ENCODE measurements around the gene ADGRD1. TPM values are rescaled to one million over a fixed set of nuclear protein-coding genes. Genes with fewer than 3 reads are reported as not detected.

Gene ADGRD1
- total RNA-seq, 1 donor: 0.54 TPM

DNA sequence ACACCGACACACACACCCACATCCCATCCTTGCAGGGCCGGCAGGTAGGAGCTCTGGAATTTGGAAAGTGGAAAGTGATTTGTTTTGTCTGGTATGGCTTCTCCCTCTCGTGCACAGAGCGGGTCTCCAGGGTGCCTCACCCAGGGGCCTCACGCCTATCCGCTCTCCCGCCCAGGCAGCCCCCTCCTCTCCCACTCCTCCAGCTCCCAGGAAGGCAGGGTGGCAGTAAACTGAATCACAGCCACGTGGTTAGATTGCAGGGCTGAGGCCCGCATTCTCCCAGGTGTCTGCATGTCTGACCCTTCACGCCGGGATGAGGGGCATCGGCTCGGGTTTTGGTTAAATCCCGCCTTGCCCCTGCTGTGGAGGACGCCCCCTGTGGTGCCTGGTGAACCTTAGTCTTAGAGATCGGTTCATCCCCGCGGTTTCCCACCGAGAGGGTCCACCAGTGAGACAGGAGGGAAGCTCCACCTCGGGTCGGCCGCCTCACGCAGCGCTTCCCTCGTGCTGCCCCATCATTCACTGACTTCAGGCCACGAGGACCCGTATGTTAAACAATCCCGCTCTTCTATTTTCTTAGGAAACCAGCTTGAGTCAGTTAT is 64.4 kb downstream of the ADGRD1 start:
- no peak for DNase-seq (ENCODE audit: low read depth in 2 of 3, low spot score in 2 of 3)

DNA sequence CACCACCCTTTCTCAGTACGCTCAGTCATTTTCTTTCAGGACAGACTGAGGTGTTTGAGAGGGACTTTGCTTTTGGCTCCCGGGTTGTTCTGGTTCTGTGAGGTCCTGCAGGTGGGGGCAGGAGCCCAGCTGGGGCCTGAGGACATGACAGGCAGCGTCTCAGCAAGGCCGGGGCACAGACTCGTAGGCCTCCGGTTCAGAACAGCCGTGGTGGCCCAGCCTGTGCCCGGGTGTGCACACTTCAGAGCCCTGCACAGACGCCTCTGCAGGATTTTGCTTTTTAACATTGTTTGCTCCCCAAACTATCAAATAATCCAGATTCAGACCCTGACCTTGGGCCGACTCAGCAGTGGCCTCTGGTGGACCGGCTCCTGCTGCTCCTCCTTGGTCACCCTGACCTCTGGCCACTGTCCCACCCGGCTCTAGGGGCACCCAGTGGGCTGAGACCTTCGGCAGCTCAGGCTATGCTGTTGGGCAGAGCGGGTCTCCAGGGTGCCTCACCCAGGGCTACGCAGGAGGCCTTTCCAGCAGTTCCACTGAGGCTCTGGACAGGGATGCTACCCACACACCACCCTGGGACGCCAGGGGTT is 65.2 kb downstream of the ADGRD1 start:
- DNase-seq (ENCODE audit: low read depth in 2 of 3, low spot score in 2 of 3): no peak

DNA sequence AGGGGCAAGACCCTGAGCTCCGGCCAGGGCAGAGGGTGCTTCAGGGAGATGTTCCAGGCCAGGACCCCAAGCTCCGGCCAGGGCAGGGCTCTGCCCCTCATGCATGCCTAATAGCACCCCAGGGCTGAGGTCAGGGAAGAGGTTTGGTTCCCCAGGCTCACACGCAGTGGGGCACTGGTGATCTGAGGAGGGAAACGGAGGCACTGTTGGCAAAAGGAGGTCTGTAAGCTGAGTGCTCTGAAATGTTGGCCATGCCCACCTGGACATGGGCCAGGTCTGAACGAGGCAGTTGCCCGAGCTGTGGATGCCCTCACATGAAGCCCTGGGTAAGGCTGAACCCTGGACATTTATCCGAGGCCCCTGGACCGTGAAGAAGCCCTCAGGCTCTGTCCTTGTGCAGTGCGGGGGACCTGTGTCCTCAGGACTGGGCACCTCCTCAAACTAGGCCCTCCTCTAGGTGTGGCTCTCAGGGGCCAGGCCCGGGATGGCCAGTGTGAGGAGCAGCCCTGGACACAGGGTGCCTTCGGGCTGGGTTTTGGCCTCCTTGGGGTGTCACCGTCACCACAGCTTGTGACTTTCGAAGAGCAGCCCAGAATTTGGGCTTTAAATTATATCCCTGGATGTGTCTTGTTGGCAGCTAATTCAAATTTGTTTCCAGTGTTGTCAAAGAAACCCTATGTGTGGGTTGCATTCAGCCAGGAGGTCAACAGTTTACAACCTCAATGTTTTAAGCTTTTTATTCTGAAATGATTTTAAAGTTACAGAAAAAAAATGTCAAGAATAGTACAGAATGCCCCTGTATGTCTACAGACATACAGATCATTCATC is 66.8 kb downstream of the ADGRD1 start:
- no peak for DNase-seq (ENCODE audit: low read depth in 2 of 3, low spot score in 2 of 3)

DNA sequence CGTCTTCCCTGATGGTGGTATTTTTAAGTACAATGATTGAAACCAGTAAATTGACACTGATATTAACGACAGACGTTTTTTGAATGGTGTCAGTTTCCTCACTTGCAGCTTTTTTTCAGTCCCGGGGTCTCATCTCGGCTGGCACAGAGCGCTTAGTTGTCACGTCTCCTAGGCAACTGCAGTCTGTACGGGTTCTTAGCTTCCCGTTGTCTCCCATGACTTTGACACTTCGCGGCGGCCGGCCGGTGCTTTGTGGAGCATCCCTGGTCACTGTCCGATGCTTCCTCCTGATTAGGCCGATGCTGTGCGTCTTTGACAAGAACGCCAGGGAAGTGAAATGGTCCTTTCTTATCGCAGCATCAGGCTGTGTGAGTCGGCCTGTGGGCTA is 67.4 kb downstream of the ADGRD1 start:
- DNase-seq (ENCODE audit: low read depth in 2 of 3, low spot score in 2 of 3): no peak

DNA sequence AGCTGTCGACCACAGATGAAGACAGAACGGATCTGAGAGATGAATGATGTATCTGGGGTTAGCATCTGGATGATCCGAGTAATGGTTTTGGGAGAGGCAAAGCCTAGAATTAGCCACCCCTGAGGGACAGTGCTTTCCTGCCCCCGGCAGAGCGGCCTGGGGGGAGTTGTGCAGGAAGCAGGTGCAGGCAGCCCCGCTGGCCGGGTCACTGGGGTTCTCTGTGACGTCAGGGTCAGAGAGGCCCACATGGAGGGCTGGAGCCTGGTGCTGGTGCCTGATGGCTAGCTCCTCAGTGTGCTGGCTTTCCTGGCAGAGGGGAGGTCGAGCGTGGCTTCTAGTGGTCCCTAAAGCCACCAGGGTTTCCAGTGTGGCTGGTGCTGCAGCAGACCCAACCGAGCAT is 70.3 kb downstream of the ADGRD1 start:
- DNase-seq (ENCODE audit: low read depth in 2 of 3, low spot score in 2 of 3): no peak

DNA sequence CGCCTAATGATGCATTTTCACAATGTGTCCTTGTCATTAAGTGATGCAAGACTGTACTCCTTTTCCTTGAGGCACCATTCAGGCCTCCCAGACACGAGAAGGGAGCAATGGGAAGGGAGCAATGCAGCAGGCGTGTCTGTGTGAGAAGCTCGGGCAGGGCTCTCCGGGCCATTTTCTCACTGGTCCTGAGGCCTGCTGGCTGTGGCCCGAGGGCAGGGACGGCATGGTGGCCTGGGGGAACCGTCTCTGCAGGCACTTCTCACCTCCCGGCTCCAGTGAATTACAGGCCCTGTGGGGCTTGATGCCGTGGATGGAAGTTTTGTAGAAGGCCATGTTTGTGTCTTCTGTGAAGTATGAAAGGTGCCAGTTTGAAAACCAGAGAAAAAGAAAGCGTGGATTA is 71.0 kb downstream of the ADGRD1 start:
- no peak for DNase-seq (ENCODE audit: low read depth in 2 of 3, low spot score in 2 of 3)

DNA sequence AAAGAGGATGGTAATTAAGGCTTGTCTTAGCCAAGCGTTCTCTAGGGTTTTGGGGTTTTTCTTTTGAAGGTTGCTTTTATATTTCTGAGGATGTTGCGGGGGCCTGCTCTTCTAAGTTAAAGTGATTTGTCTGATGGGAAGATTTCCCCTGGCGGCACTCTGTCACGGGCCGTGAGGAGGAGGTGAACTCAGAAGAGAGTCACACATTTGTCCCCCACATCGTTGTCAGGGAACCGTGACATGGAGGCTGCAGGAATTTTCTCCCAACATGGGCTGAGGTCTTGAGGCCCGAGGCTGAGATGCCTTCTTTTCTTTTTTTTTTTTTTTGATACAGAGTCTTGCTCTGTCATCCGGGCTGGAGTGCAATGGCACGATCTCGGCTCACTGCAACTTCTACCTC is 71.5 kb downstream of the ADGRD1 start:
- no peak for DNase-seq (ENCODE audit: low read depth in 2 of 3, low spot score in 2 of 3)

DNA sequence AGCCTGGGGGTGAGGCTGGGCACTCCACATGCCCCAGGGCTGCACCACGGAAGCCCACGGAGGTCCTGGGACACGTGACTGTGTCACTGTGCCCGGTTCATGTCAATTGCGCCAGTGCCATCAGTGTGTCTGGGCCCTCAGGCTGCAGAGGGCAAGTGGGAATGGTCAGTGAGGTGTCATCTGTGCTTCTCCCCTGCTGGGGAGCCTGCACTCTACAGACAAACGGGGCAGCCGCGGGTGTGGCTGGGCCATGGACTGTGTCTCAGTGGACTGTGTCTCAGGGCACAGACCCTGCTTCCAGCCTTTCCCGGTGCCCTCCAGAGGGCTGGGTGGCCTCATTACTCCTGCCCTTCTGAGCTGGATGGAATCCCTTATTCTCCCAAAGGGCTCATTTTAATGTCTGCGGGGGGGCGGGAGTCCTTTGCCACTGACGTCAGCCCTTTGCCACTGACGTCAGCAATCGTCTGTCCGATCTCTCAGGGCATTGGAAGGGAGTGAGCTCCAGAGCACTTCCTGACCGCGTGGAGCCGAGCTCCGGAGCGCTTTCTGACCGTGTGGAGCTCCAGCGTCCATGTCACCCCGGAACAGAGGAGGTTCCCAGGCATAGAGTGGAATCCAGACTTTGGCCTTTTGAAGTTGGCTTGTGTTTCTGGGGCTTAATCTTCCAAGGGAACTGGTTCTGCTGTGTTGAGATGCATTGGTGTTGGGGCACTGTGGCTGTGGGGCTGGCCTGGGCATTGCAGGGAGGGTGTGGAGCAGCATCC is 72.4 kb downstream of the ADGRD1 start:
- DNase-seq (ENCODE audit: low read depth in 2 of 3, low spot score in 2 of 3): no peak

DNA sequence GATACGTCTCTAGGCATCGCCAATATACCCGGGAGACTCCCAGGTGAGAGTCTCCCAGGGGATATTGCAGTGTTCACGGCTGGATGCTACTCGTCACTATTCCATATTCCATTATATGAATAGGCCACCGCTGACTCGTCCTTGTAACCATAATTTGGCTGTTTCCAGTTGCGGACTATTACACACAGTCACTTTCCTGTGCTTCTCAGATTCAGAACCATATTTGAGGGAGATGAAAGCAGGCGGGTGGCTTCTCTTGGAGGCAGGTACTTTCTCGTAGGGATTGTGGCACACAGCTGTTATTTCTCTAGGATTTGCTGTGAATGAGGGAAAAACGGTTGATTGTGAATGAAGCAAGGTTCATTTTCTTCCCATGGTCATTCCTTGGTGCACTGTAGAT is 73.0 kb downstream of the ADGRD1 start:
- DNase-seq (ENCODE audit: low read depth in 2 of 3, low spot score in 2 of 3): no peak

DNA sequence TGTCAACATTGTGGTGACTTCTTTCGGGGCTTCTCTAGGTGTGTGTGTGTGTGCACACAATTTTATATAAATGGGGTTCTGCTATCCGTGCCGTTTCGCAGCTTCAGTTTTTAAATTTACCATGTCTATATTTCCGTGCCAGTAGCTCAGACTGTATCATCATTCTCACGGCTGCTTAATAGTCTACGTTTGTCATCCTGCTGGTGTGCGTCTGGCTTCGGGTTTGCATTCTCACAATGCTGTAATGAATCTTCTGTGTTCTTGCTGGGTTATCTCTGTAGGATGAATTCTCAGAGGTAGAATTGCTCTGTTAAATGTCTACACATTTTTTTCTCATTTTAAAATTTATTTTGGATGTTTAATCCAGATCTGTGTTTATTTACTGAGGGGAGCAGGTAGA is 73.6 kb downstream of the ADGRD1 start:
- DNase-seq (ENCODE audit: low read depth in 2 of 3, low spot score in 2 of 3): no peak

DNA sequence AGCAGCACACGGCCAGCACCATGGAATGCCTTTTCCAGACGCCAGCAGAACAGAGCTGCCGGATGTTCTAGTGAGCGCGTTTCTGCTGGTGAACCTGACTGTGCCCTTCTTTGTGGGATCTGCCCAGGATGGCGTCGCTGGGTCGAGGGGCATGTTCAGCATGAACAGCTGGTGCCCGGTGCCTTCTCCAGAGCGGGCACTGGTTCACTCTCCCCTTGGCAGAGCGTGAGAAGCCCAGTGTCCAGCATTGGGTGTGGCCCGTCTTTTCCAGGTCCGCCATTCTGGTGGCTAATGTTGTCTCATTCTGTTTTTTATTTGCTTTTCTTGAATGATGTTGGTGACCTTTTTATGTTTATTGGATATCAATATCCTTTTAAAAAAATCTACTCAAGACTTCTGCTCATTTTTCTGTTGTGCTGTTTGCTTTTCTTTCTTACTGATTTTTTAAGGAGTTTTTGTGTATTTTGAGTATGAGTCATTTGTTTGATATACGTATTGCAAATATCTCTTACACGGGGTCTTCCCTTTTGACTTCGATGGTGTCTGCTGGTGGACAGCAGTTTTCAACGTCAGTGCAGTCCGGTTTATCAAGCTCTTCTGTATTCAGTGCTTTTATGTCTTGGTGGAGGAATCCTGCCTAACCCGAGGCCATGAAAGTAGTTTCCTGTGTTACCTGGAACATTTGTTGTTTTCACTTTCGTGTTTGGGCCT is 74.3 kb downstream of the ADGRD1 start:
- DNase-seq (ENCODE audit: low read depth in 2 of 3, low spot score in 2 of 3): no peak

DNA sequence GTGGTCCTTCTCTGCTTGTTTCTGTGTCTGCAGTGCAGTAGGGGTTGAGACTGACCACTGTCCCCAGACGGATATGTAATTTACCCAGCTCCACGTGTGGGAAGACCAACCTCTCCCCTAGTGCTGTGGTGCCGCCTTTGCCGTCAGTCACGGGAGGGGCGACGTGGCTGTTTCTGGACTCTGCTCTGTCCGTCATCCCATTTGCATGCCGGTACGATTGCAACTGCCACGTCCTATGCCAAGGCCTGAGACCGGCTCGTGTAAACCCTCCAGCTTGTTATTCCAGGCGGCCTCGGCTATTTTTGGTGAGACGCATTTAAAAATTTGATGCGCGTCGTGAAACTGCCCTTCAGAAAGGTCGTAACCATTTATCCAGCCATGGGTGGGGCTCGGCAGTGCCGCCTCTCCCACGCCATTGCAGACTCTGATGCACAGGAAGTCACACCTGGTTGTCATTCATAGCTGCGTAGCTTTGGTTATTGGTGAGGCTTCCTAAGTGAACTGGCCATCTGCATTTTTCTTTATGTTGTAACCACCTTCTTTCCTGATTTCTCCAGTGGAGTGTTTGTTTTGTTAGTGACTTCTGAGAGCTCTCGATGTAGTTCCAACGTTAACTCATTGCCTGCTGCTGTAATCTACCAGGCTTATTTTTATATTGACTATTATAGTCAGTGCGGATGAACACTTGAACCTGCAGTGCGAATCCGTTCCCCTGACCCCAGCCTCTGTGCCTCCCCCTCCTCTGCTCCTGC is 75.1 kb downstream of the ADGRD1 start:
- DNase-seq (ENCODE audit: low read depth in 2 of 3, low spot score in 2 of 3): no peak

DNA sequence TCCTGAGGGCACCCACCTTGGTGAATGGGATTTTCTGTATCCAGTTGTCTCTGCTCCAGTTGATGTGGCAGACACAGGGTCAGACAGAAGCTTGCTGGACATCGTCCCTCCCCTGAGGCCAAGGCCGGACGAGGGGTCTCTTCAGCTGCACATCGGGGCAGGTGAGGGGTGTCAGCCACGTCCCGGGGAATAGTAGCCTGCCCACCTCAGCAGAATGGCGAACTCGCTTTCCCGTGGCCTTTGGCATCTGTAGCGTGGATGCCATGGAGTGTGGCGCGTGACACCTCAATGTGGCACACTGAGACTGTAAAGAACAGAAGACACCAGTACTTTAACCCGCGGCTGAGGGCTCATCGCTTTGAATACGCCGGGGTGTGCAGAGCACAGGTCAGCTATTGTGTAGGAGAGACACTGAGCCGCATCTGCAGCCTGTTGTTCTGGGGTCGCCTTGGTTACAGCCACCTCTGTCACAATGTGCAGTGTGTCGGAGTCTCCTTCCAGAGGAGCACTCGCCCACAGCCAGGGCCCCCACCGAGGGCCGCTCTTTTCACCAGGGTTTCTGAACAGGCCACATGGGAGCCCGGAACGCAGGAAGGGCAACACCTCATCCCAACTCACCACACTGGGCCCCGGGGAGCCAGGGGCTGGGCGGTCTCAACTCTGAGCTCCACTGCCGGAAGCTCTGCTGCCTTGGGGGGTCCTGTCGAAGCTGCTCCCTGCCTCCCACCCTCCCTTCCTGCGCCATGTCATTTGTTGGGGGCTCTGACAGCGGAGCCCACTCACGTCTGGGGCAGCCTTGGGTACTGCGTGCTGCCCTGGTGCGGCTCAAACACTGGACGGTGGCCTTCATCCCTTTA is 77.0 kb downstream of the ADGRD1 start:
- no peak for DNase-seq (ENCODE audit: low read depth in 2 of 3, low spot score in 2 of 3)

DNA sequence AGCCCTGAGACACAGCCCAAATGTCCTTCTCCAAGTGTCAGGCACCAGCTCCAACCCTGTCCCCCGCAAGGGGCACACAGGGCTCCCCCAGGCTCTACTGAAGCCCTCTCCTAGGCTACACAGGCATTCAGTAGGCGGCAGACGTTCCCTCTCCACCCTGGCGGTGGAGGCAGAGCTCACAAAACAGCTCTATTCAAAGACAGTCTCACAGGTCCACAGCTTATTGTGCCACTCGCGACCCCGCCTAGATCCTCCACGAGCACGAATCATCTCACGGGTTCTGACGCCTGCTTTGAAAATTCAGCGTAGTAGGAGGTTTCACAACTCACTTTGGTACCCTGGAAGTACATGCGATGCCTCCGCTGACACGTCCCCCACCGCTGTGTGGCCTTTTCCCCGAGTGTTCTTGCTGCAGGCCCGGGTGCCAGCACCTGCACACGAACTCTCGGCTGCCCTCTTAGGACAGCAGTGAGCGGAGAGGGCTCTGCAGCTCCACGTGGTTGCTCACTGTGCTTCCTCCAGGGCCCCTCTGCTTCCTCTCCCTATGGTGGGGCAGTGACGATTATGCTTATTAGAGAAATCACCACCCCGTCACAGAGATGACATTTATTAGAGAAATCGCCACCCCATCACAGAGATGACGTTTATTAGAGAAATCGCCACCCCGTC is 78.5 kb downstream of the ADGRD1 start:
- no peak for DNase-seq (ENCODE audit: low read depth in 2 of 3, low spot score in 2 of 3)

DNA sequence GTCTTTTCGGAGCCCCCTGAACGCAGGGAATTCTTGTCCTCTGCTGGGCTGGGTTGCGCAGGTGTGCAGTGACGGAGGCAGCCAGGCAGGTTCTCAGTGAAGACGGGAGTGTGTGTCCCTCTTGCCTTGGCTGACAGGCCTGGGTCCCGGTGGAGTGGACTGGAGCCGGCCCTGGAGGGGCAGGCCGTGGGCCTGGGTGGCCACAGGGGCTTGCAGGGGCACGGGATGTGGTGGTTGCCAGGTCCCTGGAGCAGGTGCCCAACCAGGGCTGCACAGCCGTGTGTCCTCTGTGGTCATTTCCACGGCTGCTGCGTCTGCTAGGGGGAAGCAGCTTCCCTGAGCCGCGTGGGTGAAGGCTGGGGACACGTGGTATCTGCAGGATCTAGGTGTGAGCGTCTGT is 79.8 kb downstream of the ADGRD1 start:
- no peak for DNase-seq (ENCODE audit: low read depth in 2 of 3, low spot score in 2 of 3)

DNA sequence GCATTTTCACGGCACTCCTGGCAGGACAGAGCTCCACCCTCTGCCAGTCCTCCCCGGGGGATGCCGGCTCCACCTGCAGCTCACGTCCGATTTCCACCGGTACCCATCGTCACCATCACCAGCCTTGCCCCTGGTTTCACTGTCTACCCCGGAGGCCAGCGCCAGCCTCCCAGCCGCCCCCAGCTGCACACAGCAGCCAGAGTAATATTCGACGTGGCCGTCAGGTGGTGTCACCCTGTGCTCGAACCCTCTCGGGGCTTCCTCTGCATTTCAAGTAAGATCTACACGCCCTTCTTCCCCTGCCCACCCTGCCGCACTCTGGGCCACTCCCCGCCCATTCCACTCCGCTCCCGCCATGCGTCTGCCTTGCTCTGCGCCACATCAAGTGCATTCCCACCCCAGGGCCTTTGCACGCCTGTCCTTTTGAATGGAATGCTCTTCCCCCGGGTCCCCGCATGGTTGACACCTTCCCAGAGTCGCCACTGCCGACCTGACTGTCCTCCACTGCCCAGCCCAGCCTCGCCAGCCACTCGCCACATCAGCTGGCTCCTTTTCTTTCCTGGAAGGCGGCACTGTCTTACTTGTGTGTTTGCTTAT is 80.3 kb downstream of the ADGRD1 start:
- no peak for DNase-seq (ENCODE audit: low read depth in 2 of 3, low spot score in 2 of 3)

DNA sequence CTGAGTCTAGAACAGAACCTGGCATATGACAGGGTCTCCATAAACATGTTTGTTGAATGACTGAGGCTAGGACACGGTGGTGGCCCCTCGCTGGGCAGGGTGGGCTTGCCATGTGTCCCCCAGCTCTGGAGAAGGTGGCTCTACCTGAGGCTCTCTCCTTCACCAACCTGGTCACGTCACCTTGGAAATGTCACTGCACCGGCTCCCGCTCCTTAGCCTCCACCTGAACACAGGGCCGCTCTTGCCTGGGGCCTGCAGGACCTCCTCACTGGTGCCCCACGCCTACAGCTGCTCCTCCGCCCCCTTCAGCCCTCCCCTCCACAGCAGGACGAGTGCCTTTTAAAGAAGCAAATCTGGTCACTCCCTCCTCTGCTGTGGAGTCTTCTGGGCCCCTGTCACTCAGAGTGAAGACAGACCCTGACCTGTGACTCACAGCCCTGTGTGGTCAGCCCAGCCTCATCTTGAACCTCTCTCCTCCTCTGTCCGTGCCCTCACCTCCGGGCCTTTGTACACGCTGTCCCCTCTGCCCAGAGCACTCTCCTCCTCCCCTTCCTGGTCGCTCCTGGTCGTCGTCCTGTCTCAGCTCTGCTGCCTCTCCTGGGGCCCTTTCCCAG is 81.0 kb downstream of the ADGRD1 start:
- no peak for DNase-seq (ENCODE audit: low read depth in 2 of 3, low spot score in 2 of 3)

DNA sequence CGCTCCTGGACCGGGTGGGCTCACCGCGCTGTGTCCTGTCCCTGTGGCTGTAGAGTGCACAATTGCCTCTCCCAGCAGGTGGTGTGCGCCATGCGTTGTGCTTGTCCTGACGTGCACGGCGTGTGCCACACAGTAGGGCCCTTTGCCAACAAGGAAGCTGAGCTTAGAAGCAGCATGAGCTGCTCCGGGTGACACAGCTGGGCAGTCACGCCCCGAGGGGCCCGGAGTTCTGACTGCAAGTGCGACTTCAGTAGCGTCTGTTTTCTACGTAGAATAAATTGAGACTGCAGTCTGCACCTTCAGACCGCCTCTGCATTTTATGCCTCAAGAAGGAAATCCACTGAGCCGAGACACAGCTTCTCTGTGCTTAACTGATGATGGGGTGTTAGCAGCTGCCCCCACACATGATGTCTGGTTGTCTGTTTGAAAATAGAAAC is 81.6 kb downstream of the ADGRD1 start:
- no peak for DNase-seq (ENCODE audit: low read depth in 2 of 3, low spot score in 2 of 3)
